ENCODE results near the gene OR1D5.

DNA sequence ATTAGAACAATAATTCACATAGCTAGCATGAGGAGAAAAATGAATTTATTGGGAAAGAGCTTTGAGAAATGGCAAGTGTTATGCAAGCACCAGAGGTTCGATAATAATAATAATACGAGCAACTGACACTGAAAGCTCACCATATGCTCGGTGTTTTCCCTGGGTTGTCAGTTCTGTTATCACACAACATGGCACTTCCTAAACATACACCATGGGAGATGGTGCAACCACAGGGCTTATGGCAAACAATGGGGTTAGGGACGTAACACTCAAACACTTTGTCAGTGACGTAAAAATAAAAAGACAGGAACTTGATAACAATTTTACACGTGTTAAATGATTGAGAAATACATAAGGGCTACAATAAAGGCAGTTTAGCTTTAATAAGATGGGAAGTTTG, 23.7 kb downstream of the OR1D5 start:
- TF ChIP-seq POLR2A (IDR thresholded peaks at IDR 0.05; ENCODE audit: extremely low read depth, insufficient read length), result no peak
- TF ChIP-seq, protein P1, sequence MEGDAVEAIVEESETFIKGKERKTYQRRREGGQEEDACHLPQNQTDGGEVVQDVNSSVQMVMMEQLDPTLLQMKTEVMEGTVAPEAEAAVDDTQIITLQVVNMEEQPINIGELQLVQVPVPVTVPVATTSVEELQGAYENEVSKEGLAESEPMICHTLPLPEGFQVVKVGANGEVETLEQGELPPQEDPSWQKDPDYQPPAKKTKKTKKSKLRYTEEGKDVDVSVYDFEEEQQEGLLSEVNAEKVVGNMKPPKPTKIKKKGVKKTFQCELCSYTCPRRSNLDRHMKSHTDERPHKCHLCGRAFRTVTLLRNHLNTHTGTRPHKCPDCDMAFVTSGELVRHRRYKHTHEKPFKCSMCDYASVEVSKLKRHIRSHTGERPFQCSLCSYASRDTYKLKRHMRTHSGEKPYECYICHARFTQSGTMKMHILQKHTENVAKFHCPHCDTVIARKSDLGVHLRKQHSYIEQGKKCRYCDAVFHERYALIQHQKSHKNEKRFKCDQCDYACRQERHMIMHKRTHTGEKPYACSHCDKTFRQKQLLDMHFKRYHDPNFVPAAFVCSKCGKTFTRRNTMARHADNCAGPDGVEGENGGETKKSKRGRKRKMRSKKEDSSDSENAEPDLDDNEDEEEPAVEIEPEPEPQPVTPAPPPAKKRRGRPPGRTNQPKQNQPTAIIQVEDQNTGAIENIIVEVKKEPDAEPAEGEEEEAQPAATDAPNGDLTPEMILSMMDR (IDR thresholded peaks at IDR 0.05; ENCODE audit: low read depth, low read length), result no peak
- TF ChIP-seq, protein P2, sequence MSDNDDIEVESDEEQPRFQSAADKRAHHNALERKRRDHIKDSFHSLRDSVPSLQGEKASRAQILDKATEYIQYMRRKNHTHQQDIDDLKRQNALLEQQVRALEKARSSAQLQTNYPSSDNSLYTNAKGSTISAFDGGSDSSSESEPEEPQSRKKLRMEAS (IDR thresholded peaks at IDR 0.05; ENCODE audit: low read depth, low read length), result peak; percentile 35; the same call in 1 of the 2 replicates
- no peak for TF ChIP-seq MYC (IDR thresholded peaks at IDR 0.05; ENCODE audit: low read depth, low read length)
